Activated CD4-positive, alpha-beta memory T cell treated with anti-CD3 and anti-CD28 coated beads for 36 hours (primary cell): ENCODE measurements around the gene STEAP3. TPM values are rescaled to one million over a fixed set of nuclear protein-coding genes. Genes with fewer than 3 reads are reported as not detected.
A peak's percentile ranks its signal among the peaks of the same experiment; 100 is the strongest.

ENCODE experiments used
- CTCF ChIA-PET: fragments of 350-600 bp; sonication (Branson Sonifier 250); formaldehyde crosslinking; loops from one replicate; lab custom pipeline; 2021; ENCODE audit warnings: antibody characterized with exemption, inconsistent platforms; lab: Charles Lee
- POLR2A ChIA-PET: fragments of 350-600 bp; sonication (Branson Sonifier 250); formaldehyde crosslinking; loops from one replicate; lab custom pipeline; 2021; ENCODE audit warnings: antibody characterized with exemption; lab: Charles Lee
- DNase-seq: peaks from one replicate; pipeline ENCODE4 v3.0.0-alpha.2; 2020
- H3K27ac Mint-ChIP-seq: one replicate; pipeline ENCODE4 v1.8.0; 2021; ENCODE audit warnings: mixed read lengths
- H3K27me3 Mint-ChIP-seq: one replicate; pipeline ENCODE4 v1.8.0; 2021; ENCODE audit warnings: mixed read lengths
- H3K36me3 Mint-ChIP-seq: one replicate; pipeline ENCODE4 v1.8.0; 2021; ENCODE audit warnings: mixed read lengths
- H3K4me1 Mint-ChIP-seq: one replicate; pipeline ENCODE4 v1.8.0; 2021; ENCODE audit warnings: low read depth, mixed read lengths
- H3K4me3 Mint-ChIP-seq: one replicate; pipeline ENCODE4 v1.8.0; 2021; ENCODE audit warnings: mild to moderate bottlenecking, mixed read lengths
- H3K9me3 Mint-ChIP-seq: one replicate; pipeline ENCODE4 v1.8.0; 2021; ENCODE audit warnings: mixed read lengths
- intact Hi-C: fragments of 100-400 bp; cut with micrococcal nuclease; formaldehyde crosslinking; loops from one replicate; pipeline ENCODE4 v1.15.1; 2023
- total RNA-seq, 2 experiments: library from RNA; stranded (reverse); gene quantifications; one replicate each; pipeline ENCODE4 v1.2.3, GENCODE V29; 2021

STEAP3 gene
- total RNA-seq, 2 experiments from 2014 or later: 0.12 to 0.17 TPM

DNA sequence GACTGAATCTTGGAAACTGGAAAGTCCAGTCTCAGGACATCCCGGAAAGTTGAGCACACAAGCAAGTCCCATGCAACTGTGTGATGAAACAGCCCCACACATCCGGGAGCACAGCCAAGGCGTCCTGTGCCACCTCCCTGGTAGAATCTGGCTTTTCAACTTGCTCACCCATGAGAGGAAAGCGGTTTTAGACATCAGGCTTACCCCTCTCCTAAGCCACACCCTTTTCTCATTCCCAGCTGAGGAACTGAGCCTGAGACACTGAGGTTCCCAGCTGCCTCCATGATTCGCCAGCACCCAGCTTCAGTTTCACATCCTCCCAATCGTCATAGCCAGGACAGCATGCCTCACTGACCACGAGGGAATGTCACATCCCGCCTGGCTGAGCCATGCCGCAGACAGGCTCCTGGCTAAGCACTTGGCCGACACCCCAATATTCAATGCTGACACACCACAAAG, 60.3 kb downstream of the STEAP3 start:
- Mint-ChIP-seq H3K9me3 (no peaks in the 10 kb centered on the region), H3K4me3 (no peak overlapping the region), H3K4me1 (no peaks in the 10 kb centered on the region), H3K36me3 (no peaks in the 10 kb centered on the region), H3K27me3 (peaks cover 1% of the 10 kb centered on the region), H3K27ac (no peak overlapping the region)
- POLR2A ChIA-PET: no interaction called here
- intact Hi-C loops: no loop called here
- no peak for DNase-seq
- CTCF ChIA-PET: no interaction called here

DNA sequence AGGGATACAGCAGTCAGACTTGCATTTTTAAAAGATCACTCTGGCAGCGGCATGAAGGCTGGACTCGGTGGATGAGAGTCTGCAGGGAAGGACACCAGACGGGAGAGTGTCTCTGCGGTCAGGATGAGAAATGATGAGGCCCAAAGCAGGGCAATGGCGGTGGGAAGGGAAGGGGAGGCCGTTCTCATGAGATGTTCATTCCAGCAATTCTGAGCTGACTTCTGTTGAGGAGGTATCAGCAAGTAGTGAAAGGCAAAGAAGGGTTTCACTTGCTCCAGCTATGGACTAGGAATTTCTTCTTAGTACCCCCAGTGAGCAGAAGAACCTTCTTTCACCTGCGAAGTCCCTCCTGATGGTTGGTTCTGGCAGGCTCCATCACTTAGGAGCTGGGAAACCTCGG, 63.0 kb downstream of the STEAP3 start:
- Mint-ChIP-seq H3K27ac (no peak overlapping the region), H3K9me3 (no peaks in the 10 kb centered on the region), H3K27me3 (peaks cover 1% of the 10 kb centered on the region), H3K36me3 (no peaks in the 10 kb centered on the region), H3K4me3 (no peak overlapping the region), H3K4me1 (no peaks in the 10 kb centered on the region)
- intact Hi-C loops: no loop called here
- POLR2A ChIA-PET: no interaction called here
- DNase-seq: no peak
- CTCF ChIA-PET: no interaction called here

DNA sequence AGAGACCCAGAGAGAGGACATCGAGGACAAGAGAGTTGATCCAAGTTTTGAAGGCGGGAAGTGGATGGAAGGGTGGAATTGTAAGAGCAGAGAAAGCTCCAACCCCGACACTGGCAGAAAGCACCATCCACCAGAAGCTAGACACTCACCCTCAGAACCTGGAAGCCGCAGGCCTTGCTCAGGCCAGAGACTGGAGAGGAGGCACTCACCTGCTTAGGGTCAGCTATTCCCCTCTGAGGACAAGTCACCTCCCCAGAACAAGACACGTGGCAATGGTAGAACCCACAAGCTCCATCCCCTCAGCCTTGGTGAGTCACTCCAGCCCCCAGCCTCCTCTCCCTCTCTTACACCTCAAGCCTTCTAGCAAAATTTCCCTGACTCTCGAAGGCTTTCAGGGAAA, 64.9 kb downstream of the STEAP3 start:
- ChIA-PET CTCF (interaction anchor here (1.3 kb wide), 2 partner anchors 22 to 408 kb away, joined by 4 read pairs; no protein-coding TSS in a partner anchor), POLR2A (no interaction called here)
- no peaks in the 10 kb centered on the region for H3K27me3 Mint-ChIP-seq
- intact Hi-C loops: no loop called here
- H3K4me3 Mint-ChIP-seq: no peak overlapping the region
- H3K9me3 Mint-ChIP-seq: no peaks in the 10 kb centered on the region
- no peaks in the 10 kb centered on the region for H3K36me3 Mint-ChIP-seq
- no peak for DNase-seq
- no peak overlapping the region for H3K27ac Mint-ChIP-seq
- no peaks in the 10 kb centered on the region for H3K4me1 Mint-ChIP-seq

DNA sequence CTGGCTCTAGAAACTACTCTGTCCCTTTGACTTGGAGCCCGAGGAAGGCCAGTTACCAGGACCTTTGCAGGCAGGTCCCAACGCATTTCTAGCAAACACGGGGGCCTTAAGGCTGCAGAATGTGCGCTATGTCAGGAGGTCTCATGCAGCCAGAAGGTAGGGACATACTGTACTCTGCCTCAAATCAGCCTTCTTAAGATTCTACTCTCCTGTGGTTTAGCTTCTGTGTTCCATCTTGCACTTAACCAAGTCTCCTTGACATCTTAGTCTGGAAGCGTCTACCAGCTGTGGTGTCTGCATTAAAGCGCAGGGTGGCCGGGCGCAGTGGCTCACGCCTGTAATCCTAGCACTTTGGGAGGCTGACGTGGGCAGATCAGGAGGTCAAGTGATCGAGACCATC, 65.5 kb downstream of the STEAP3 start:
- Mint-ChIP-seq H3K4me1 (no peaks in the 10 kb centered on the region), H3K36me3 (no peaks in the 10 kb centered on the region), H3K27me3 (no peaks in the 10 kb centered on the region), H3K4me3 (no peak overlapping the region), H3K27ac (no peak overlapping the region), H3K9me3 (no peaks in the 10 kb centered on the region)
- intact Hi-C loops: no loop called here
- POLR2A ChIA-PET: no interaction called here
- CTCF ChIA-PET: interaction anchor here (1.3 kb wide), 2 partner anchors 23 to 408 kb away, joined by 4 read pairs; no protein-coding TSS in a partner anchor
- DNase-seq: no peak

DNA sequence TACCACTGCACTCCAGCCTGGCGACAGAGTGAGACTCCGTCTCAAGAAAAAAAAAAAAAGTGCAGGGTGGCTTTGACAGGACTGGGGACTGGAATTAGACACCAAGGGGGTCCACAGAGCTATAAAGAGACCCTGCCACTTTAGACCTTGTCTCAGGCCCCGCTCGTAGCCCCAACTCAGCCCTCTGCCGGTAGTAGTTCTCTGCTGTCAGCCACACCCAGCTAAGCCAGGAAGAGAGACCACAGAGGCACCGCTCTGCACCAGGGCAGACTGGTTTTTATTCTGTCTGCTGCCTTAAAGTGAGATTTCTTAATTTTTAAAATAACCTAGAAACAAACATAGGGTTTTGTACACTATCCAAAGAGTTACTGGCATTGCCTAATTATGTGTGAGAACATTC, 66.0 kb downstream of the STEAP3 start:
- Mint-ChIP-seq H3K9me3 (no peaks in the 10 kb centered on the region), H3K4me3 (no peak overlapping the region), H3K4me1 (no peaks in the 10 kb centered on the region), H3K36me3 (no peaks in the 10 kb centered on the region), H3K27ac (no peak overlapping the region), H3K27me3 (no peaks in the 10 kb centered on the region)
- ChIA-PET POLR2A (no interaction called here), CTCF (interaction anchor here (1.0 to 1.3 kb wide), 3 partner anchors 23 to 409 kb away, joined by 3 to 4 read pairs (median 4); no protein-coding TSS in a partner anchor)
- no peak for DNase-seq
- intact Hi-C loops: no loop called here

DNA sequence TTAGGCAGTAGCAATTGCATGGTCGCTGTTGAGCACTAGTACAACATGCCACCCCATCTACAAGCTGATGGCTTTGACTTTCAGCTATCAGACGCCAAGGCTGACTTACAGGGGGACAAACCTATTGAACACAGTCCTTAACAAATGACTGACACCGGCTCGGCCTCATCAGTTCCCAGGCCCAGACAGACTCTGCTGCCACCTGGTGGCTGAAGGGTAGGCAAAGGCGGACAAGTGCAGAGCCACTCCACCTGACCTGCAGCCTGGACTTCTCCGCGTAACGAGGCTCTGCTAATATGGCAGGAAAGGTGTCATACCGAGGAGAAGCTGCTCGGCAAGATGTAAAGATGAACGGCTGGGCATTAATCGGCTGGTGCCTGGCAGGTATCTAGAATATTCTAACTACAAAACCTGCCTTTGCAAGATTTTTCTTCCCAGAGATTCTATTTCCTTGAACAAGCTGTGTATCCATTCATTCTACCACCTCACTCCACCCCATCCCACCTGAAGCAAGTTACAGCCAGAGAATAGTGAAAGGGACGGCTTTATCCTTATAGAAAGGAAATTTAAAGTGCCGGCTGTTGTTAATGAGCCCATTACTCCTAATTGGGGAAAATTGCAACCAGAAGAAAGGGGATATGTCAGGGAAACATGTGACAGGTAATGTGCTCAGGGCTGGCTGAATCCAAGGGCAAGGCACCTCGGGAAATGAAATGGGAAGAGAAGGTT, 67.4 kb downstream of the STEAP3 start:
- no peaks in the 10 kb centered on the region for H3K27me3 Mint-ChIP-seq
- no peaks in the 10 kb centered on the region for H3K9me3 Mint-ChIP-seq
- ChIA-PET POLR2A (no interaction called here), CTCF (interaction anchor here (0.6 to 1.7 kb wide), 7 partner anchors 13 to 1244 kb away, joined by 3 to 13 read pairs (median 4); no protein-coding TSS in a partner anchor)
- intact Hi-C loops: loop anchor here (1.0 kb wide), 1 partner anchor 410 kb away; no protein-coding TSS in a partner anchor
- no peaks in the 10 kb centered on the region for H3K4me1 Mint-ChIP-seq
- no peaks in the 10 kb centered on the region for H3K36me3 Mint-ChIP-seq
- no peak overlapping the region for H3K4me3 Mint-ChIP-seq
- DNase-seq: peak; percentile 75
- H3K27ac Mint-ChIP-seq: no peak overlapping the region

DNA sequence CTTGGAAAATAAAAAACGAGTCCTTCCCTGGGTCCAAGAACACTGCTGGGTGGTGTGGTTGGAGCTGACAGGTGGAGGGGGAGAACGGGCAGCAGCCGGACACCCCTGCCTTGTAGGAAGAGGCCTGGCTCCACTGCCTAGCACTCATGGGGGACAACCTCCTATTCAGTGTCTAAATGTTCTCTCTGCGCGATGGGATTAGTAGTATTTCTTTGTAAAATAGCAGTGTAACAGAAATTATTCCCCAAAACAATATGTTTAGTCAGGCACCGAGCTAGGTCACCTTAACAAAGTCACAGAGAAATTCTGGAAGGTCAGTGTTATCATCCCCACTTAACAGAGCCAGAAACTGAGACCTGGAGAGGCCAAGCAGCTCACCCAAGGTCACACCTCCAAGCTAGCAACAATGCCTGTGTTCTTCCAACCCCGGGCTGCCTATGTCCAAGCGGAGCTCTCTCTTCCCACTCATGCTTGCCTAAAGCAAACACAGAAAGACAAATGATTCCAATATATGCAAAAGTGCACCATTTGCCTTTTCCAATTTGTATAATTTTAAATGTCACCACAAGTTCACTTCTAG, 68.0 kb downstream of the STEAP3 start:
- no peaks in the 10 kb centered on the region for H3K4me1 Mint-ChIP-seq
- H3K4me3 Mint-ChIP-seq: no peak overlapping the region
- ChIA-PET CTCF (interaction anchor here (1.2 to 1.7 kb wide), 5 partner anchors 12 to 1245 kb away, joined by 3 to 13 read pairs (median 5); no protein-coding TSS in a partner anchor), POLR2A (no interaction called here)
- intact Hi-C loops: loop anchor here (1.0 kb wide), 1 partner anchor 410 kb away; no protein-coding TSS in a partner anchor
- H3K27ac Mint-ChIP-seq: no peak overlapping the region
- H3K27me3 Mint-ChIP-seq: no peaks in the 10 kb centered on the region
- DNase-seq: no peak
- H3K36me3 Mint-ChIP-seq: no peaks in the 10 kb centered on the region
- H3K9me3 Mint-ChIP-seq: no peaks in the 10 kb centered on the region

DNA sequence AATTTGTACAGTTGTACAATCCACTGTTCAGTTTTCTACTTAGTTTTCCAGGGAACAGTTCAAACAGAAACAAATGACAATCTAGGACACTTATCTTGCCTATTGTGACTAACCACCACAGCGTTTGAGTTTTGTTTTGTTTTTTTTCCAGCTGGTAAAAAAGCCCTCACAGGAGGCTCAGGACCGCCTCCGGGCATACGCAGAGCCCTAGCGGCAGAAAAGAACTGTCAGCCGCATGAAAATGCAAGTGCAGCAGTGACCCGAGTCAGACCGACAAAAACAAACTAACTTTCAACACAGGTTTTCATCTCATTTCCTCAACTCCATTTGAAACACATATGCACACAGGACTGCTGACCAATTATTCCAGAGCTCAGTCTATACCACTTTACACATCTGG, 68.6 kb downstream of the STEAP3 start:
- POLR2A ChIA-PET: no interaction called here
- H3K4me1 Mint-ChIP-seq: no peaks in the 10 kb centered on the region
- no peak overlapping the region for H3K4me3 Mint-ChIP-seq
- no peak overlapping the region for H3K27ac Mint-ChIP-seq
- intact Hi-C loops: no loop called here
- no peaks in the 10 kb centered on the region for H3K27me3 Mint-ChIP-seq
- no peak for DNase-seq
- no peaks in the 10 kb centered on the region for H3K36me3 Mint-ChIP-seq
- no peaks in the 10 kb centered on the region for H3K9me3 Mint-ChIP-seq
- CTCF ChIA-PET: interaction anchor here (1.2 to 1.3 kb wide), 2 partner anchors 18 to 1245 kb away, joined by 5 read pairs; no protein-coding TSS in a partner anchor

DNA sequence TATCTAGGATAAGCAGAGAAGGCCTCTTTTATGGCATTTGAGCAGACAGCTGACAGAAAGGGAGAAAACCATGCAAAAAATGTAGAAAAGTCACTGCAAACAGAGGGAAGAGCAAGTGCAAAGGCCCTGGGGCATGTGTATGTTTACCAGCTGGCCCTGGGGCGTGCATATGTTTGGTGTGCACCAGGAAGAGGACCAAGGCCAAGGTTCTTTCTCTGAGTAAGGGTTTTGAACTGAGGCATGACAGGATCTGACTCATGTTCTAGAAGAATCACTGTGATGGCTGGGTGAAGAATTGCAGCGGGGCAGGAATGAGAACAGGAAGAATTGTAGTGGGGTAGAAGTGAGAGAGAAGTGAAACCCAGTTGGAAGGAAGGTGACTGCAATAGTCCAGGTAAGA, 69.6 kb downstream of the STEAP3 start:
- H3K9me3 Mint-ChIP-seq: no peaks in the 10 kb centered on the region
- no peak for DNase-seq
- no peaks in the 10 kb centered on the region for H3K36me3 Mint-ChIP-seq
- ChIA-PET POLR2A (no interaction called here), CTCF (no interaction called here)
- no peaks in the 10 kb centered on the region for H3K4me1 Mint-ChIP-seq
- intact Hi-C loops: no loop called here
- no peak overlapping the region for H3K27ac Mint-ChIP-seq
- no peaks in the 10 kb centered on the region for H3K27me3 Mint-ChIP-seq
- H3K4me3 Mint-ChIP-seq: no peak overlapping the region

DNA sequence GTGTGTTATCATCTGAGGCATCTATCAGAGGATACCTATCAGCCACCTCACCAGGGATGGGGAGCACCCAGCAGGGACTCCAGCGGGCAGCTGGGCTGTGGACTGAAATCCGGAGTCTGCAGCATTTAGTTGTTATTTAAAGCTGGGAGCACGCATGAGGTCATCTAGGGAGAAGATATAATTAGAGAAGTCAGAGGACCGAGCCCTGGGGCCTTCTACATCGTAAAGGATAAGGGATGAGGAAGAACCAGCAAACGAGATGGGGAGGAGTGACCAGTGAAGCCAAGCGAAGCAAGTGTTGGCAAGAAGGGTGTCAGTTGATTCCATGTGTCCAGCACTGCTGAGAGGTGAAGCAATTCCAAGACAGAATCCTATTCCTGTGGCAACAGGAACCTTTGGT, 70.3 kb downstream of the STEAP3 start:
- ChIA-PET CTCF (no interaction called here), POLR2A (no interaction called here)
- intact Hi-C loops: no loop called here
- no peaks in the 10 kb centered on the region for H3K4me1 Mint-ChIP-seq
- no peak overlapping the region for H3K27ac Mint-ChIP-seq
- H3K4me3 Mint-ChIP-seq: no peak overlapping the region
- no peak for DNase-seq
- no peaks in the 10 kb centered on the region for H3K27me3 Mint-ChIP-seq
- H3K9me3 Mint-ChIP-seq: no peaks in the 10 kb centered on the region
- no peaks in the 10 kb centered on the region for H3K36me3 Mint-ChIP-seq

DNA sequence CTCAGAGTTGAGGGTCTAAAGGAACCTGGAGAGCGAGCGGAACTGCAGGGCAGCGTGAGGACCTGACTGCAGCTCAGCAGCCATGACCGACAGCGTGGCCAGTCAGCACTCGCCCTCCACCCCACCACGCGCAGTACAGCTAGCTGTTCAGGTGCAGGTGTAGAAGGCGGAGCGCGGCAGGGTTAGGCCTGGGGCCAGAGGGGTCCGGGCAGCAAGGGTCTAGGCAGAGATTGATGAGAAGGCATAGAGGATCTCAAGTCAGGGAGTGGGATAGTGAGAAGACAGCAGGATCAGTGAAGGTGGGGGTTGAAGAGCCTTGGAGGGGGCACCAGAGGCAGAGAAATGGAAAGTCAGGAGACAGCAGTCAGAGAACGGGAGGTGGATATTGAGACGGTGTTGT, 71.0 kb downstream of the STEAP3 start:
- Mint-ChIP-seq H3K27me3 (no peaks in the 10 kb centered on the region), H3K36me3 (no peaks in the 10 kb centered on the region), H3K27ac (no peak overlapping the region), H3K4me1 (no peaks in the 10 kb centered on the region), H3K4me3 (no peak overlapping the region), H3K9me3 (no peaks in the 10 kb centered on the region)
- ChIA-PET POLR2A (no interaction called here), CTCF (no interaction called here)
- intact Hi-C loops: no loop called here
- DNase-seq: no peak

DNA sequence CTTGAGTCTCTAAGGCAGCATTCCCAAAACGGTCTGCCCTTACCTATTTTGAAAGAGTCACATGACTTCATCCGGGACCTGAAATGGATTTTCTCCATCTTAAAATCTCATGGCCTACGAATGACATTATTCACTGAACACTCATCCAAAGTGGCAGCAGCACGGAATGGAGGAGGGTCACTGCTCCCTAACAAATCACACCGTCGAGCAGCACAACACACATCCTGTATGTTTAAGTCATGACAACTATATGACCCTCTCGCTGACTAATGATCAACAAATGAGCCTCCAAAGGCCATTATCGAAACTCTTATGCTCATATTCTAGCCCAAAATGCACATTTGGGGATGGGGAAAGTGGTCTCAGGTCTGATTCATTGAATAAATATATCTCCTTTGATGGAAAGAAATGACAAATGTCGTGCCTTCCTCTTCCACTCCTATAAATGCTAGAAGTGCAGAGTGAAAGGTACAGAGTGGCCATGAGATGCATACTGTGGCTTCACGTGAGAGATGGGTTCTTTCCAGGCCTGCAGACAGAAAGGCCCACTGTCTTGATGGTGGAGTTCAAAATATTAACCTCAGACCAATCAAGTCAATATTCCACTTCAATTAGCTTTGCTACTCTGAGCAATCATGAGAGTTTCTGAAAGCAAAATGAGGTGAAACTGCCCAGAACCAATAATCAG, 72.2 kb downstream of the STEAP3 start:
- POLR2A ChIA-PET: no interaction called here
- intact Hi-C loops: no loop called here

More for the DNA sequence above, 72.2 kb downstream of the STEAP3 start:
- Mint-ChIP-seq H3K4me3 (no peak overlapping the region), H3K36me3 (peaks cover 4% of the 10 kb centered on the region), H3K27ac (no peak overlapping the region), H3K27me3 (no peaks in the 10 kb centered on the region), H3K9me3 (no peaks in the 10 kb centered on the region), H3K4me1 (no peaks in the 10 kb centered on the region)
- no peak for DNase-seq
- CTCF ChIA-PET: no interaction called here
